GM12878 (cell line): ENCODE results near the gene STEAP3. TPM values are rescaled to one million over a fixed set of nuclear protein-coding genes. Genes with fewer than 3 reads are reported as not detected.

Experiments used
- ATAC-seq: fragments of 200-7000 bp; cut with Tn5 transposase; 3 replicates; pipeline ENCODE4 v1.9.1; 2020; ENCODE audit warnings: mild to moderate bottlenecking, moderate library complexity
- BruUV-seq: library from RNA; stranded (reverse); fragments of 400-500 nt; replicated peaks from 2 replicates; lab custom pipeline; 2021; lab: Mats Ljungman, UMichigan
- CTCF ChIA-PET: fragments of 300-600 bp; sonication (Branson Sonifier 250); formaldehyde crosslinking; extraction: SDS; loops from one replicate; lab custom pipeline; 2021; ENCODE audit warnings: inconsistent platforms; lab: Yijun Ruan, JAX
- POLR2A ChIA-PET: fragments of 350-600 bp; formaldehyde crosslinking; extraction: SDS; loops from one replicate; lab custom pipeline; 2021; ENCODE audit warnings: inconsistent platforms; lab: Charles Lee
- RAD21 ChIA-PET: fragments of 300-600 bp; sonication (Branson Sonifier 250); formaldehyde crosslinking; loops from one replicate; lab custom pipeline; 2023; ENCODE audit warnings: antibody characterized with exemption; ENCODE audit not compliant: unreplicated experiment; lab: Charles Lee
- SMC1A ChIA-PET: fragments of 300-600 bp; sonication (Branson Sonifier 250); formaldehyde crosslinking; loops from one replicate; lab custom pipeline; 2023; ENCODE audit not compliant: unreplicated experiment, uncharacterized antibody; lab: Charles Lee
- DNase-seq: peaks from one replicate; pipeline ENCODE4 v3.0.0-alpha.2; 2011; ENCODE audit warnings: low read depth, low spot score
- FAIRE-seq: peaks from 3 replicates; lab custom pipeline; 2011; peaks lifted over from hg19 to GRCh38; lab: Jason Lieb, UNC
- H2AFZ ChIP-seq: 2 replicates; pipeline ENCODE4 v1.6.0; 2011; ENCODE audit warnings: low read depth, low read length, control low read depth; ENCODE audit not compliant: control insufficient read depth
- H3K27ac ChIP-seq: 2 replicates; pipeline ENCODE4 v1.5.1; 2011; ENCODE audit warnings: control low read depth; ENCODE audit not compliant: control insufficient read depth, insufficient read depth
- H3K27me3 ChIP-seq, 2 experiments: replicated peaks in 1 of 2; 2 replicates each; pipeline versions ENCODE4 v1.6.0 to v1.6.1; 2011; ENCODE audit warnings: low read length in 1 of 2; ENCODE audit not compliant: control insufficient read depth in 2 of 2, insufficient read depth in 2 of 2
- H3K36me3 ChIP-seq, 2 experiments: 2 replicates each; pipeline ENCODE4 v1.5.1; 2011; ENCODE audit warnings: low read length in 1 of 2; ENCODE audit not compliant: control insufficient read depth in 2 of 2, insufficient read depth in 2 of 2
- H3K4me1 ChIP-seq: 2 replicates; pipeline ENCODE4 v1.6.1; 2011; ENCODE audit warnings: mild to moderate bottlenecking, low read length, moderate library complexity, mixed read lengths; ENCODE audit not compliant: control insufficient read depth, insufficient read depth
- H3K4me2 ChIP-seq: 2 replicates; pipeline ENCODE4 v1.6.0; 2011; ENCODE audit warnings: control low read depth; ENCODE audit not compliant: control insufficient read depth, insufficient read depth
- H3K4me3 ChIP-seq: fragments of 200-600 bp; sonication (generic); 2 replicates; pipeline ENCODE4 v1.5.1; 2016
- H3K79me2 ChIP-seq: 2 replicates; pipeline ENCODE4 v1.6.0; 2011; ENCODE audit warnings: low read length; ENCODE audit not compliant: control insufficient read depth, insufficient read depth
- H3K9ac ChIP-seq: 2 replicates; pipeline ENCODE4 v1.8.0; 2011; ENCODE audit warnings: low read length, control low read depth, mixed read lengths; ENCODE audit not compliant: control insufficient read depth, insufficient read depth
- H3K9me3 ChIP-seq: replicated peaks from 3 replicates; pipeline ENCODE4 v1.5.1; 2011; ENCODE audit warnings: mild to moderate bottlenecking, low read length; ENCODE audit not compliant: control insufficient read depth, insufficient read depth
- H4K20me1 ChIP-seq: 2 replicates; pipeline ENCODE4 v1.6.0; 2011; ENCODE audit not compliant: control insufficient read depth, insufficient read depth
- CBX5 ChIP-seq: sonication (generic); IDR thresholded peaks from 2 replicates; pipeline ENCODE4 v1.6.1; 2016; ENCODE audit warnings: low read depth, moderate library complexity, mild to moderate bottlenecking, inconsistent platforms
- EP300 ChIP-seq, 2 experiments: fragments of 150-350 bp in 1 of 2; IDR thresholded peaks; 2 replicates each; pipeline ENCODE4 v1.6.1; 2011 to 2012; ENCODE audit warnings: low read depth in 2 of 2, low read length in 2 of 2, borderline replicate concordance in 1 of 2, improper control_type of control experiment in 1 of 2, inconsistent platforms in 1 of 2; ENCODE audit not compliant: control insufficient read depth in 1 of 2
- HCFC1 ChIP-seq: fragments of 150-350 bp; IDR thresholded peaks from 2 replicates; pipeline ENCODE4 v1.6.1; 2014; ENCODE audit warnings: low read length
- NFXL1 ChIP-seq: fragments of 450-650 bp; IDR thresholded peaks from 2 replicates; pipeline ENCODE4 v1.6.1; 2017; ENCODE audit warnings: antibody characterized with exemption, mild to moderate bottlenecking, borderline replicate concordance
- PAX5 ChIP-seq: IDR thresholded peaks from 2 replicates; pipeline ENCODE4 v1.6.1; 2011; ENCODE audit warnings: low read depth, low read length, borderline replicate concordance
- POU2F2 ChIP-seq: IDR thresholded peaks from 3 replicates; pipeline ENCODE4 v1.6.1; 2011; ENCODE audit warnings: low read depth, mild to moderate bottlenecking, low read length, borderline replicate concordance
- SIX5 ChIP-seq: IDR thresholded peaks from 2 replicates; pipeline ENCODE4 v1.6.1; 2011; ENCODE audit warnings: mild to moderate bottlenecking, low read depth, low read length, moderate library complexity; ENCODE audit not compliant: severe bottlenecking
- SREBF1 ChIP-seq: IDR thresholded peaks from 2 replicates; pipeline ENCODE4 v1.6.1; 2012; ENCODE audit warnings: mild to moderate bottlenecking, low read length
- WGBS: methylation state at CpG from one replicate; pipeline ENCODE4 v1.1.6; 2016; ENCODE audit warnings: low lambda C conversion rate; ENCODE audit not compliant: insufficient replicate concordance, insufficient coverage; ENCODE audit errors: missing lambda C conversion rate; 5-methylcytosine and 5-hydroxymethylcytosine counted together
- in situ Hi-C: fragments of 300-500 bp; cut with MboI; formaldehyde crosslinking; loops from 9 replicates; pipeline ENCODE4 v1.14.3; 2018; ENCODE audit warnings: mixed read lengths
- intact Hi-C: fragments of 100-400 bp; cut with micrococcal nuclease; formaldehyde crosslinking; loops from one replicate; pipeline ENCODE4 v1.14.2; 2022; ENCODE audit not compliant: unreplicated experiment
- polyA plus RNA-seq, 11 experiments: library from polyadenylated mRNA; depleted of rRNA in 4 of 11; unstranded in 6 of 11; stranded (reverse) in 5 of 11; fragments of >200 nt; fragmentation: Nextera tagmentation in 4 of 11; fragmentation: Illumina TruSeq in 1 of 11; extraction: Ambion mirVana in 4 of 11; extraction: Trizol in 1 of 11; gene quantifications; 1 replicate in 1 of 11; 2 replicates in 10 of 11; pipeline versions ENCODE4 v1.2.1 to v1.2.3, GENCODE V29; 2011 to 2016; ENCODE audit warnings: inconsistent platforms in 2 of 11, missing spikeins in 2 of 11, low read depth in 1 of 11
- total RNA-seq, 4 experiments: library from RNA; depleted of rRNA in 3 of 4; stranded (reverse); fragments of >200 nt in 3 of 4; fragmentation: Illumina TruSeq in 1 of 4; extraction: Trizol in 1 of 4; gene quantifications; 2 replicates each; pipeline versions ENCODE4 v1.2.1 to v1.2.3, GENCODE V29; 2013 to 2021

The STEAP3 gene
- total and polyA plus RNA-seq, 10 of the 15 experiments (the other 5 are each of a cell fraction or from before 2014, with no cell fraction given): 0.42 to 8.3 (median 4.8) TPM

DNA sequence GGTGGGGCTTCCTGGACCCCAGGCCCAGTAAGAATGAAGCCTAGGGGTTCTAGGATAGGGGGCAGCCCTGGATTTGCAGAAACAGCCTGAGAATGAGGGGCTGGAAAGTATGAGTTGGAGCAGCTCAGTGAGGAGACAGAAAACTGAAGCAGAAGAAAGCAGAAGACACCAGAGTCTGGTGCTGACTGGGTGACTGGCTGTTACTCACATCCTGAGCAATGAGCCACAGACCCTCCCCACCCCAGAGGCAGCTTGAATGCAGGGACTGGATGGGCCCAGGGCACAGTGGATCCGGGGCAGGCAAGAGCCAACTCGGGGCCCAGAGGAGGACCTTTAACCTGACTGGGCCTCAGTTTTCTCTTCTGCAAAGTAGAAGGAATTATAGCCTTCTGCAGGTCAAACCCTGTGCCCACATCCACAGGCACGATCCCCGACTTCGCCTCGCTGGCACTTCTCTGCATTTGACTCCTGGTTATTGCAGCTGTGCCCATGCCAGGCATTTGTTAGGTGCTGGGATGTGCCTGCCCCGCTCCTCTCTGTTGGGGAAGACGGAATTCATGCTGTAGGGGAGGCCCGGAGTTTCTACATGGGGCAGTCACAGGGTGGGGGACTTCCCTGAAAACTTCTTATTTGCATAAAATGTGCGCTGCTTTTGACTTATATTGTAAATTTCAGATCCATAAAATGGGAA, 8.5 kb downstream of the STEAP3 start:
- Histone ChIP-seq H3K36me3 (no peaks in the 10 kb centered on the region), H3K79me2 (no peaks in the 10 kb centered on the region), H4K20me1 (no peaks in the 10 kb centered on the region), H3K27ac (peak overlapping the region; percentile 53), H3K27me3 (no peaks in the 10 kb centered on the region), H3K4me3 (no peak overlapping the region), H3K9ac (no peak overlapping the region), H2AFZ (peak overlapping the region; percentile 19; the same call in 1 of the 2 replicates), H3K9me3 (no peaks in the 10 kb centered on the region), H3K4me2 (peak overlapping the region; percentile 63)
- ChIA-PET SMC1A (no interaction called here), CTCF (interaction anchor here (1.2 to 1.6 kb wide), 3 partner anchors 12 to 244 kb away, joined by 3 to 4 read pairs (median 4); no protein-coding TSS in a partner anchor), RAD21 (interaction anchor here (0.8 kb wide), 1 partner anchor 156 kb away, joined by 3 read pairs; no protein-coding TSS in a partner anchor)
- 36% methylated on average over 10 of the region's 10 CpGs for WGBS
- DNase-seq: no peak
- no TSS peak for BruUV-seq
- intact Hi-C loops: no loop called here
- no peak for TF ChIP-seq SREBF1
- TF ChIP-seq EP300 (IDR thresholded peaks at IDR 0.05; ENCODE audit: borderline replicate concordance in 1 of 2, control insufficient read depth in 1 of 2, low read depth in 2 of 2, low read length in 2 of 2): no peak
- TF ChIP-seq SIX5: no peak
- TF ChIP-seq NFXL1: no peak
- 0 out of 2 replicates have a peak, but pooled peaks have one; percentile 7 for TF ChIP-seq HCFC1
- peak; percentile 56; the same call in 1 of the 3 replicates for TF ChIP-seq POU2F2
- no peak for TF ChIP-seq PAX5
- 0 out of 2 replicates have a peak, but pooled peaks have one; percentile 29 for TF ChIP-seq CBX5
- TF ChIP-seq, all 136 proteins: peak for 3
- POLR2A ChIA-PET: interaction anchor here (1.9 kb wide), 1 partner anchor 25 kb away, joined by 5 read pairs; no protein-coding TSS in a partner anchor
- ATAC-seq: peak; percentile 72
- FAIRE-seq: no peak
- peaks cover 27% of the 10 kb centered on the region for H3K4me1 ChIP-seq
- in situ Hi-C loops: no loop called here
